Endodermal cell (in vitro differentiated cells): ENCODE data around the gene MGAT5. TPM values are rescaled to one million over a fixed set of nuclear protein-coding genes. Genes with fewer than 3 reads are reported as not detected.

Experiments
- DNase-seq: peaks from one replicate; pipeline ENCODE4 v3.0.0-alpha.2; 2017
- H3K27ac ChIP-seq: 2 replicates; pipeline ENCODE4 v1.5.1; 2013; ENCODE audit warnings: mild to moderate bottlenecking, low read depth, low read length, moderate library complexity
- H3K27me3 ChIP-seq: 2 replicates; pipeline ENCODE4 v1.6.1; 2013; ENCODE audit warnings: mild to moderate bottlenecking, low read length, moderate library complexity; ENCODE audit not compliant: insufficient read depth, control insufficient read depth, poor library complexity, severe bottlenecking
- H3K36me3 ChIP-seq: 2 replicates; pipeline ENCODE4 v1.7.0; 2013; ENCODE audit warnings: mild to moderate bottlenecking, low read length, moderate library complexity; ENCODE audit not compliant: control insufficient read depth, insufficient read depth
- H3K4me1 ChIP-seq: one replicate; pipeline ENCODE4 v1.7.0; 2013; ENCODE audit warnings: low read length; ENCODE audit not compliant: control insufficient read depth, insufficient read depth
- H3K4me3 ChIP-seq: 2 replicates; pipeline ENCODE4 v1.5.1; 2013; ENCODE audit warnings: mild to moderate bottlenecking, low read length, moderate library complexity
- H3K9ac ChIP-seq: 2 replicates; pipeline ENCODE4 v1.6.1; 2013; ENCODE audit warnings: mild to moderate bottlenecking, low read length, moderate library complexity; ENCODE audit not compliant: poor library complexity, severe bottlenecking; ENCODE audit errors: extremely low read depth
- H3K9me3 ChIP-seq: 2 replicates; pipeline ENCODE4 v1.6.1; 2013; ENCODE audit warnings: mild to moderate bottlenecking, low read length, moderate library complexity; ENCODE audit not compliant: control insufficient read depth
- H3K27ac Mint-ChIP-seq: 2 replicates; pipeline ENCODE4 v1.8.0; 2020; ENCODE audit warnings: mixed read lengths
- H3K27me3 Mint-ChIP-seq: 2 replicates; pipeline ENCODE4 v1.8.0; 2021; ENCODE audit warnings: mild to moderate bottlenecking, mixed read lengths; ENCODE audit not compliant: insufficient read depth
- H3K36me3 Mint-ChIP-seq: 2 replicates; pipeline ENCODE4 v1.8.0; 2020; ENCODE audit warnings: low read depth, mixed read lengths
- H3K4me1 Mint-ChIP-seq: 2 replicates; pipeline ENCODE4 v1.8.0; 2020; ENCODE audit warnings: mixed read lengths
- H3K4me3 Mint-ChIP-seq: 2 replicates; pipeline ENCODE4 v1.8.0; 2020; ENCODE audit warnings: mild to moderate bottlenecking, moderate library complexity, mixed read lengths
- H3K9me3 Mint-ChIP-seq: 2 replicates; pipeline ENCODE4 v1.8.0; 2020; ENCODE audit warnings: mild to moderate bottlenecking, mixed read lengths
- CTCF ChIP-seq: fragments of 200-600 bp; sonication (generic); conservative IDR thresholded peaks from 2 replicates; pipeline ENCODE4 v1.5.0; 2021; ENCODE audit warnings: antibody characterized with exemption, mild to moderate bottlenecking
- WGBS, 2 experiments: methylation state at CpG; one replicate each; pipeline versions ENCODE4 v1.1.5 to v1.1.7; 2013; ENCODE audit warnings: missing lambda C conversion rate in 2 of 2, mixed read lengths in 1 of 2; ENCODE audit not compliant: insufficient coverage in 1 of 2, insufficient read length in 1 of 2; 5-methylcytosine and 5-hydroxymethylcytosine counted together
- total RNA-seq, 2 donors: library from RNA; stranded (reverse); fragmentation: NEBNext Ultra II Directional in 1 of 2; extraction: Animal tissue kit (Norgen Biotek cat#: 25700) in 1 of 2; gene quantifications; 2 replicates in 1 of 2; 3 replicates in 1 of 2; pipeline ENCODE4 v1.2.1, GENCODE V29; 2021

MGAT5 gene
- total RNA-seq, 2 donors from 2014 or later = 57.2 to 78.4 TPM

DNA sequence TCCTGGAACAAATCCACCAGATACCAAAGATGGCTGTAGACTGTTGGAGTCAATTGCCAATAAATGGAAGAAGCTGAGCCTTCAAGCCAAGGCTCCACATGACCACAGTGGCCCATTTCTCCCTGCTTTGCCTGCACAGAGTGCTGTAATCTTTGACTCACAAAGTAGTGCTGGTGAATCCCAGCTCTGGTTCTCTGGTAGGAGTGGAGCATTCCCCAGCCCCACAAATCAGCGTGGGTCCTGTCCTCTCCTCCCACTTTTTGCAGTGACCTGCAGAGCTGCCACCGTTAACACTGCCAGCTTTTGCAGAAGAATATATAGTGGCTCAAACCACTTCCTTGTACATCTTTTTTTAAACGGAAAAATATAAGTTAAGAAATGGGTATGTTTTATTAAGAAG, 93.9 kb downstream of the MGAT5 start:
- H3K9me3 Mint-ChIP-seq = no peaks in the 10 kb centered on the region
- no peak overlapping the region for H3K4me3 ChIP-seq
- H3K9me3 ChIP-seq = no peaks in the 10 kb centered on the region
- peaks cover 19% of the 10 kb centered on the region for H3K36me3 Mint-ChIP-seq
- peak; percentile 61 for DNase-seq
- 50 to 73% methylated on average over 1 to 3 of the region's 3 CpGs for WGBS, 2 experiments
- no peak for TF ChIP-seq CTCF
- H3K4me1 ChIP-seq = no peaks in the 10 kb centered on the region
- no peaks in the 10 kb centered on the region for H3K4me1 Mint-ChIP-seq
- no peaks in the 10 kb centered on the region for H3K27me3 Mint-ChIP-seq
- H3K9ac ChIP-seq = no peak overlapping the region
- no peak overlapping the region for H3K4me3 Mint-ChIP-seq
- peaks cover 17% of the 10 kb centered on the region for H3K36me3 ChIP-seq
- no peak overlapping the region for H3K27ac Mint-ChIP-seq
- no peak overlapping the region for H3K27ac ChIP-seq
- H3K27me3 ChIP-seq = no peaks in the 10 kb centered on the region

DNA sequence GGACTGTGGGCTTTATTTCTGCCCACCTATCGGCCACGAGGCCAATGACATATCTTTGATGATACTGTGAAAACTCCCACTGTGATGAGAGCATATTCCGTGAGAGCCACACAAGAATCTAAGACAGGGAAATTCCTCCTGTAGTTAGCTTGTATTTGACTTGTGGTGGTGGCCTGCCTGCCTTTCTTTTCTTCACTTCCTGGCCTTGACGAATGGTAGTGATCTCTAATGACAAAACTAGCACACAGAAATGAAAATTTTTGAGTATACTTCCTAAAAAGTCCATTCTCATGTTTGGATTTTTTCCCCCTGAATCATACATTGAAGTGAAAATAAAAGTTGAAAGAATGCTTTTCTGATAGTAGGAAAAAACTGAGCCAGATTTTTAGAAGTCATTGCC, 94.4 kb downstream of the MGAT5 start:
- Histone ChIP-seq H3K27ac (no peak overlapping the region), H3K4me3 (no peak overlapping the region), H3K36me3 (peaks cover 17% of the 10 kb centered on the region), H3K9me3 (no peaks in the 10 kb centered on the region), H3K27me3 (no peaks in the 10 kb centered on the region), H3K9ac (no peak overlapping the region), H3K4me1 (no peaks in the 10 kb centered on the region)
- no peaks in the 10 kb centered on the region for H3K4me1 Mint-ChIP-seq
- no peak overlapping the region for H3K4me3 Mint-ChIP-seq
- H3K36me3 Mint-ChIP-seq = peaks cover 19% of the 10 kb centered on the region
- 91 to 94% methylated on average over 3 to 4 of the region's 4 CpGs for WGBS, 2 experiments
- DNase-seq = no peak
- no peak overlapping the region for H3K27ac Mint-ChIP-seq
- TF ChIP-seq CTCF = no peak
- H3K9me3 Mint-ChIP-seq = no peaks in the 10 kb centered on the region
- no peaks in the 10 kb centered on the region for H3K27me3 Mint-ChIP-seq

DNA sequence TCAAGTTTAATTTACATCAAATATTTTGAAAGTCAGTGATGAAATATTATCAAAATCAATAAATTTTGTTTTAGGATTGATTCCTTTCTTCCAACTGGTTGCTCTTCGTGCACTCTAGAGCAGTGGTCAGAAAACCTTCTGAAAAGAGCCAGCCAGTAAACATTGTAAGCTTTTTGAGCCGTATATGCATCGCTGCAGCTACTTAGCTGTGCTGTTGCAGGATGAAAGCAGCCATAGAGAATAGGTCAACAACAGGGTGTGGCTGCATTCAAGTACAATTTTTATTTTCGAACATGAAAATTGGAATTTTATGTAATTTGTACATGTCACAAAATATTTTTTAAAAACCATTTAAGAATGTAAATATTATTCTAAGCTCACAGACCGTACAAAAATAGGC, 94.9 kb downstream of the MGAT5 start:
- Mint-ChIP-seq H3K4me1 (no peaks in the 10 kb centered on the region), H3K27ac (no peak overlapping the region), H3K27me3 (no peaks in the 10 kb centered on the region), H3K36me3 (peaks cover 19% of the 10 kb centered on the region), H3K9me3 (no peaks in the 10 kb centered on the region), H3K4me3 (no peak overlapping the region)
- no peak for DNase-seq
- 73 to 88% methylated on average over 2 to 5 of the region's 5 CpGs for WGBS, 2 experiments
- H3K36me3 ChIP-seq = peaks cover 17% of the 10 kb centered on the region
- H3K27me3 ChIP-seq = no peaks in the 10 kb centered on the region
- no peak overlapping the region for H3K9ac ChIP-seq
- no peak overlapping the region for H3K4me3 ChIP-seq
- H3K27ac ChIP-seq = no peak overlapping the region
- no peak for TF ChIP-seq CTCF
- H3K9me3 ChIP-seq = no peaks in the 10 kb centered on the region
- H3K4me1 ChIP-seq = no peaks in the 10 kb centered on the region
